GM21390 (cell line): ENCODE measurements around the gene HIVEP2.
"Not testable (repeated sequence)": the region's sequence is repeated elsewhere in the genome, so short reads cannot be mapped to it uniquely, and the experiment has no call there.

Experiments used
- ATAC-seq: cut with Tn5 transposase; IDR thresholded peaks from one replicate; pipeline ENCODE4 v1.9.1; 2021; ENCODE audit not compliant: unreplicated experiment

The HIVEP2 gene

GRCh38 chr6:142945049-142945445, at the start of gene HIVEP2:
HIVEP2 (minus strand) TSS chr6:142945176; CDS start chr6:142774738, 170,438 bp downstream.
- peak; percentile 13 for ATAC-seq

DNA sequence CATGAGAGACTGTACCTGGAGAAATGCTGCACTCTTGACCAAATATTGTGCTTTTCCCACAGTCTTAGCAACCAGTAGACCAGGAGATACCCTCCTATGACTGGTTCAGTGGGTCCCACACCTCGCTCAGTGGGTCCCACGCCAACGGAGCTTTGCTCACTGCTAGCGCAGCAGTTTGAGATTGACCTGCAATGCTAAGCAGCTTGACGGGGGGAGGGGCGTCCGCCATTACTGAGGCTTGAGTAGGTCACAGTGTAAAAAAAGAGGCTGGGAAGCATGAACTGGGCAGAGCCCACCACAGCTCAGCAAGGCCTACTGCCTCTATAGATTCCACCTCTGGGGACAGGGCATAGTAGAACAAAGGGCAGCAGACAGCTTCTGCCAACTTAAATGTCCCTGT, 49.0 kb upstream of the HIVEP2 start:
- ATAC-seq: no peak

DNA sequence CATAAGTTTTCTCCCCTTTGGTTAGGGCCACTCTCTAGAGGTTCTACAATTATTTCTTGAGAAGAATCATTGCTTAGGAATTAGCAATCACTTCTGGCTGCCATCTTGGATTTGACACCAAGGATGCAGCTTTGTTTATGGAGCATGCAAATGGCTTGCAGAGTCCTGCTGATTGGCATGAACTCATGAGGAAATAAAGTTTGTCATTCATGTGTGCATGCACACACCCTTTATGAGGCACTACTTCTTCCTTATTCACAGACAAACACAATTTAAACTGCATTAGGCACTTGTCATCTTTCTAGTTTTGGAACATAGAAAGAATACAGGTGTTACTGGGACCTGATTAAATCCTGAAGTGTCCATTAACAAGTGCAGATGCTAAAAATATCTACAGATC, 42.5 kb upstream of the HIVEP2 start:
- ATAC-seq: no peak

DNA sequence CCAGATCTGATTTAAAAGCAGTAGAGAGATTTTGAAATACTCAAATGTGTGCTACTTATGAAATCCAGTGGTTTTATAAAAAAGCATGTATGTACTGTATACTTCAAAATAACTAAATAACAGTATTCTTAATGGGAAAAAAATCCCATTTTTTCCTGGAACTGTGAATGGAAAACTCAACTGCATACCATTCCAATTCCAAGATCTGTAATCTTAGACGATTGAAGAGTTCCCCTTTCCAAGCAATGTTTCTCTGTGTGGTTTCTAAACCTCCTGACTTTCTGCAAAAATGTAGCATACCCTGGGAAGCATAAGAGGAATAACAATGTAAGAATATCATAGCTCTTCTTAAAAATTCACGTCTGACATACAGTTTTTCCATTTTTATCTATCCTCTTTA, 40.3 kb upstream of the HIVEP2 start:
- no peak for ATAC-seq

DNA sequence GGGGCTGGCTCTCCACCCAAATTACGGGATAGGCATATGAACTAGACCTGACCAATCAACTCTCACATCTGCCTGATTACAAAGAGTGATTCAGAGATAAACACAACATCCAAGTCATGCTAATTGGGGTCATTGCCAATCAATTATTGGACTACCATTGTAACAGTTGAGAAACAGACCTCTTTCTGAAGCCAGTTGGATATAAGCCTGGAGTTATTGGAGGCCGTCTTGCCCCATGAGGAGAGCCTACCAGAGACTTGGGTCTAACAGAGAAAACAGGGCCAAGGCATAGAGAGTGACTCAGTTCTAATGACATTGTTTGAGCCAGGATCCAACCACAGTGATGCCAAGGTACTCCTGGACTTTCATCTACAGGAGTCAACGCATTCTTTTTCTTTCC, 39.4 kb upstream of the HIVEP2 start:
- no peak for ATAC-seq

DNA sequence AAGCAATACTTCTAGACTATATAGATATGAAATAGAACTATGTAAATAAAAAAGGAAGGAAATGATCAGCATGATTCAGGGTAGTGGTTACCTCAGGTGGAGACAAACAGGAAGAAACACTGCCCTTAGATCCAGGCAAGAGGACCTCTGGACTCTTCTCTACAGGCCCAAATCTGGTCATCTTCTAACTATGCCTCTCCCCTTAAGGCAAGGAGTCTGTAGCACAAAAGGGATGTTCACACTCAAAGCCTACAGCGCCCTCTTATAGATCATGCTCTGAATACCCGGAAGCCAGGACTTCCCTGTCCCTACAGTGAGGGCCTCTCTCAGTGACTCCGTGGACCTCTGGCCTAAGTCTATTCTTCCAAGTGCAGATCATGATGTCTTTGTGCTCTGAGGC, 30.4 kb upstream of the HIVEP2 start:
- no peak for ATAC-seq

DNA sequence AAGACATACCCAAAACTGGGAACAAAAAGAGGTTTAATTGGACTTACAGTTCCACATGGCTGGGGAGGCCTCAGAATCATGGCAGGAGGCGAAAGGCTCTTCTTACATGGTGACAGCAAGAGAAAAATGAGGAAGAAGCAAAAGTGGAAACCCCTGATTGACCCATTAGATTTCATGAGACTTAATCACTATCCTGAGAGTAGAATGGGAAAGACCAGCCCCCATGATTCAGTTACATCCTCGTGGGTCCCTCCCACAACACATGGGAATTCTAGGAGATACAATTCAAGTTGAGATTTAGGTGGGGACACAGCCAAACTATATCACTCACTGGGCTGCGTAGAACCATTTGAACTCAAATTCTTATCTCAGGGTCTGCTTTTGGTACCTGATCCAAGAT, 26.0 kb upstream of the HIVEP2 start:
- not testable (repeated sequence) for ATAC-seq

DNA sequence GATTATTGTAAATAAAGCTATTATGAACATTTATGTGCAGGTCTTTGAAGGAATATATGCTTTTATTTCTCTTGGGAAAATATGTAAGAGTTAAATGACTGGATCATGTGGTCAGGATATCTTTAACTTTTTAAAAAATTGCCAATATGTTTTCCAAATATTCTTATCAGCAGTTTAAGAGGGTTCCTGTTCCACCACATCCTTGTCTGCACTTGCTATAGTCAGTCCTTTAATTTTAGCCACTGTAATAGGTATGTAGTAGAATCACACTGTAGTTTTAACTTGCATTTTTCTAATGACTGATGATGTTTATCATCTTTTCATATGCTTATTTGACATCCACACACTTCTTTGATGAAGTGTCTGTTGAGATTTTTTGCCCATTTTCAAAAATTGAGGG, 23.6 kb upstream of the HIVEP2 start:
- ATAC-seq: no peak

DNA sequence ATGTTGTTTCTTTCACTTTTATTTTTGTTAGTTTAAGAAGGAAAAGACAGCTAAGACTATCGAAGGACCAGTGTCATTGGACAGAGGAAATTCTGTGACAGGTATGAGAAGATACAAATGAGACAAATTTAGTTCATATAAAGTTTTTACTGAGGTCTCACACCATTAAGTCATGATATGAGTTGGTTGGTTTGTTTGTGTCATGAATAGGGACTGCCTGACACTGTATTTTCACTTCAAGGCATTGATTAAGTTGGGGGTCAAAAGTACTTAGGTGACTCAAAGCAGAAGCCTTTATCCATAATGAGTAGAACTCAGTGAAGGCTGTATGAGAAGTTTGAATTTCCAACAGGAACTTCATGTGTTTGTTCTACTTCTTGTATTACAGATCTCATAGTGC, 21.3 kb upstream of the HIVEP2 start:
- no peak for ATAC-seq

- ATAC-seq: no peak
These were observed 20.2 kb upstream of the HIVEP2 start for GRCh38 chr6:142965164-142965563.

DNA sequence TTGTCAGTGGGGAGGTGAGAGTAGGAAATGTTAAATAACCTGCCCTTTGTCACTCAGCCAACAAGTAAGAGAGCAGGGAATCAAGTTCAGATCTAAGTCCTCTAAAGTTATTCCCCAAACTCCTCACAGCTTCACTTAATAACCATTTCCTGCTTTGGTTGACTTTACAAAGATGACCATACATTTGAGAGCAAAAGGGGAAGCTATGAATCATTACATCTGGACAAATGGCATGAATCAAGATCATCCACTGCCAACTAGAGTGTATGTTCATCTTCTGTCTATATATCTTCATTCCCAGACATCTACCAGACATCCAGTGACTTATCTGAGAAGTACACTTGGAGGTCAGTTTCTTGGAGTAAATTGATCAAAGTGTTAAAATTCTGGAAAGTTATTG, 15.1 kb upstream of the HIVEP2 start:
- no peak for ATAC-seq

GRCh38 chr6:142958343-142958742, 13.4 kb upstream of the HIVEP2 start:
- ATAC-seq: no peak

DNA sequence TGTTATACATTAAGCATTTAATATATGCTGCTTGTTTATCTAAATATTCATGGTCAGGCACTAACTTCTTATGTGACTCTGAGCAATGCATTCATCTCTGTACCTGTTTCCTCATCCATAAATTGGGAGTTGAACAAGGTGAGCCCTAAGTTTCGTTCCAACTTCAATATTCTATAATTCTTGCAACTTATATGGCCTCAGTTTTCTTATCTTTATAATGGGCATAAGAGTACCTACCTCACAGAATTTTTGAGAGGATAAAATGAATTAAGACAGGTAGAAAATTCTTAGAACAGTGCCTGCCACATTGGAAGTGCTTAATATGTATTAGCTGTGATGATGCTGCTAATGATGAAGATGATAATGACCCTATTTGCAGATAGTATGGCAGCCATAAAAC, 11.8 kb upstream of the HIVEP2 start:
- no peak for ATAC-seq

DNA sequence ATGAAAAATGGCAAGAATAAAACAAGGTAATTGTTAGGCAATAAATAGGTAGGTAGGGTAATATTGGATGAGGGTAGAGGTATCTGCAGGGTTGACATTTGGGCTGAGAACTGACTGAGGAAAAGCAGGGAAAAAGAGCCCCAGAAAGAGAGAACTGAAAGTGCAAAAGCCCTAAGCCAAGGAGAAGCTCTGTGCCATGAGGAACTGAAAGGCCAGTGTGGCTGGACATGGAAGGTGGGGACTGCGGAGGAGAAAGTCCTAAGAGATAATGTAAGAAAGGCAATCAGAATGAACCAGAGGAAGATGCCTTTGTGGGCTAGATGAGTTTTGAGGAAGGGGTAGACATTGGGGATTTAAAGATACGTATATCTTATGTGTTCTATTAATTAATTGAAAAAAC, 9.9 kb upstream of the HIVEP2 start:
- no peak for ATAC-seq

GRCh38 chr6:142953373-142954273, 8.6 kb upstream of the HIVEP2 start:
- ATAC-seq: no peak

DNA sequence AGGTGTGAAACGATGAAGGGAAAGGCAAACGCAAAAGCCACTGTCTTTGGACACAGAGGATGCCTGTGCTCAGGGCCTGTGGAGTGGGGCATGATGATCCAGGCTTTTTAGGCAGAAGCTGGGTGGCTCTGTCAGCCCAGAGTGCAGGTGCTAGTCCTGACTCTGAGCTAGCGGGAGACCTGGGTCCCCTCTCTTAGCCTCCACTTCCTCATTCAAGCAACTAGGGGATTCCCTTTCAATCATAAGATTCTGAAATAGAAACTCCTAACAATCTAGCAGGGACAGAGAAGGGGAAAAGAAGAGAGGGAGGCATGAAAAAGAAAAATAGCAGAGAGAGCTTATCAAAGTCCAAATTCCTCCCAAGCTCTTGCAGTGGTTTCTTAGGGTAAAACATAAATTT, 7.6 kb upstream of the HIVEP2 start:
- peak; percentile 66 for ATAC-seq

DNA sequence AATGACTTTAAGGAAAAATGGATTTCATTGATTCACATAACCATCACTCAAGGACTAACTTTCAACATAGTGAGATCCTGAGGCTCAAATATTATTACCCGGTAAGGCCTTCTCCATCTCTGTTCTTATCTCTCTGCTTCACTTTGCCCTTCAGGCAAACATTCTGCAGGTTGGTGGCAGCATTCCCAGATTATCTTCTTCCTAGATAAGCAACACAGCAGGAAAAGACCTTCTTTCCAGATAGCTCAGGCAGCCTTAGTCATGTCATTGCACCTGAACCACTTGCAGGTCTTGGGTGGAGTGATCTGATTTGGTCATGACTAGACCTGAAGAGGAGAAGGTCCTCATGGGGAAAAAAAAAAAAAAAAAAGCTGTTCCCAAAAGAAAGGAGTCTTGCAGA, 5.3 kb upstream of the HIVEP2 start:
- ATAC-seq: no peak

GRCh38 chr6:142947714-142948480, 2.9 kb upstream of the HIVEP2 start:
- ATAC-seq: peak; percentile 36

GRCh38 chr6:142946924-142947713, 2.1 kb upstream of the HIVEP2 start:
- ATAC-seq: peak; percentile 50

DNA sequence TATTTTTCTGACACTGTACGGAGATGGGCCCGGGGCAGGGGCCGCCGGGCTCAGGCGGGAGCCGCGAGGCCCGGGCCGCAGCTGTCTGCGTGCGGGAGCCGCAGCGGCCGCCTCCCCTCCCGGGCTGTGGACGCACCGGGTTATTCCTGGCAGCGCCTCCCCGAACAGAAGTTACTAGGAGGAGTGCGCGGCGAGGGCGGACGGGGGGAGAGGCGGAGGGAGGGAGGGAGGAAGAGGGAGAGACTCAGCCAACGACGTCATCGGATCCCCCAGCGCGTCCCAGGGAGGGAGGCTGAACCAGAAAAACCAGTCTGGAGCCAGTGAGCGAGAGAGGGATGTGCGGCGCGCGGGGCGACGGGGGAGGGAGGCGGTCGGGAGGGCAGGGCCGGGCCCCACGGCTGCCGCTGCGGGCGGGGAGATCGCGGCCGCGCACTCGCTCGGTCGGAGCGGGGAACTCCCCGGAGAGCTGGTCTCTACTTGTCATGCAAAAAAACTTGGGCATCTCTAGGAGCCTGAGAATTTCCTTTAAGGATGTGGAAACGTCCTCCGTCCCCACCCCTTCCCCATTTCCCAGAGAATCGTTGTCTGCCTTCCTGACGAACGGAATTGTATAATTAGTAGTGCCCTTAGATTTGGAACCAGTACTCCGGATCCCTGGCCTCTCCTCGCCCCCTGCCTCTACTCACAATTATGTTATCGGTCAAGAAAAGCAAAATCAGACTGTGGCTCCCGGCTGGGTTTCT, 1.4 kb upstream of the HIVEP2 start:
- ATAC-seq: peak; percentile 27
